HCT116 (cell line): Measurements from ENCODE around the gene RTL10. TPM values are rescaled to one million over a fixed set of nuclear protein-coding genes. Genes with fewer than 3 reads are reported as not detected.

ENCODE experiments used
- ATAC-seq: fragments of 200-7000 bp; cut with Tn5 transposase; 2 replicates; pipeline ENCODE4 v1.9.1; 2020; ENCODE audit warnings: mild to moderate bottlenecking, moderate library complexity
- BruUV-seq: library from RNA; stranded (reverse); fragments of 400-500 nt; replicated peaks from 2 replicates; lab custom pipeline; 2021; lab: Mats Ljungman, UMichigan
- CTCF ChIA-PET: fragments of 300-600 bp; sonication (Branson Sonifier 250); formaldehyde crosslinking; loops from one replicate; lab custom pipeline; 2021; ENCODE audit warnings: antibody characterized with exemption; lab: Charles Lee
- POLR2A ChIA-PET: fragments of 300-600, 350-600 bp; sonication (Branson Sonifier 250); formaldehyde crosslinking; loops from one replicate; lab custom pipeline; 2021; ENCODE audit warnings: antibody characterized with exemption; lab: Charles Lee
- RAD21 ChIA-PET, 2 experiments: fragments of 300-600 bp; sonication (Branson Sonifier 250); formaldehyde crosslinking; loops; one replicate each; lab custom pipeline; 2023; ENCODE audit warnings: low total read pairs in 2 of 2; ENCODE audit not compliant: uncharacterized antibody in 2 of 2, unreplicated experiment in 2 of 2, low non-redundant PET in 1 of 2; lab: Charles Lee
- DNase-seq: peaks from one replicate; pipeline ENCODE4 v3.0.0-alpha.2; 2010; ENCODE audit warnings: low read depth, low spot score
- H2AFZ ChIP-seq: fragments of 200-600 bp; shearing (Covaris generic), sonication (generic); 2 replicates; pipeline ENCODE4 v1.6.1; 2017; ENCODE audit warnings: low read depth, mixed run types, mixed read lengths, antibody characterized with exemption, low read length; ENCODE audit not compliant: poor library complexity, severe bottlenecking
- H3K27ac ChIP-seq: 2 replicates; pipeline ENCODE4 v1.5.1; 2012; ENCODE audit warnings: low read depth, low read length
- H3K27me3 ChIP-seq: fragments of 200-600 bp; sonication (generic); 2 replicates; pipeline ENCODE4 v1.6.1; 2016; ENCODE audit warnings: mixed run types, low read length, mixed read lengths; ENCODE audit not compliant: insufficient read depth
- H3K36me3 ChIP-seq, 2 experiments: fragments of 200-500 bp in 1 of 2; fragments of 200-600 bp in 1 of 2; sonication (Bioruptor generic) in 1 of 2; sonication (generic) in 1 of 2; 2 replicates each; pipeline versions ENCODE4 v1.5.1 to v1.6.1; 2014 to 2016; ENCODE audit warnings: low read length in 2 of 2, inconsistent platforms in 1 of 2, mixed read lengths in 1 of 2, mixed run types in 1 of 2; ENCODE audit not compliant: insufficient read depth in 2 of 2, control insufficient read depth in 1 of 2
- H3K4me1 ChIP-seq, 2 experiments: fragments of 200-600 bp in 1 of 2; sonication (generic) in 1 of 2; 2 replicates each; pipeline versions ENCODE4 v1.5.1 to v1.6.1; 2012 to 2017; ENCODE audit warnings: low read length in 2 of 2, inconsistent platforms in 1 of 2, mild to moderate bottlenecking in 1 of 2, mixed read lengths in 1 of 2, mixed run types in 1 of 2, moderate library complexity in 1 of 2; ENCODE audit not compliant: insufficient read depth in 2 of 2, control insufficient read depth in 1 of 2
- H3K4me2 ChIP-seq: fragments of 200-600 bp; sonication (generic); 2 replicates; pipeline ENCODE4 v1.6.1; 2017; ENCODE audit warnings: mixed run types, low read length, mixed read lengths
- H3K4me3 ChIP-seq, 2 experiments: fragments of 200-600 bp in 1 of 2; sonication (generic) in 1 of 2; replicated peaks in 1 of 2; 2 replicates each; pipeline ENCODE4 v1.5.1; 2011 to 2016; ENCODE audit warnings: low read length in 2 of 2, control low read depth in 1 of 2, low read depth in 1 of 2, mild to moderate bottlenecking in 1 of 2, mixed read lengths in 1 of 2, mixed run types in 1 of 2
- H3K79me2 ChIP-seq: fragments of 200-600 bp; sonication (generic); 2 replicates; pipeline ENCODE4 v1.6.1; 2017; ENCODE audit warnings: mild to moderate bottlenecking, mixed run types, low read length, moderate library complexity, mixed read lengths; ENCODE audit not compliant: insufficient read depth
- H3K9ac ChIP-seq: fragments of 200-600 bp; sonication (generic); 2 replicates; pipeline ENCODE4 v1.6.1; 2016; ENCODE audit warnings: low read length, mixed read lengths
- H3K9me2 ChIP-seq: fragments of 200-600 bp; sonication (generic), shearing (Covaris generic); 2 replicates; pipeline ENCODE4 v1.6.1; 2017; ENCODE audit warnings: mixed run types, mild to moderate bottlenecking, moderate library complexity; ENCODE audit not compliant: insufficient read depth
- H3K9me3 ChIP-seq, 2 experiments: fragments of 200-500 bp in 1 of 2; fragments of 200-600 bp in 1 of 2; sonication (Bioruptor generic) in 1 of 2; sonication (generic) in 1 of 2; 2 replicates each; pipeline ENCODE4 v1.6.1; 2014 to 2017; ENCODE audit warnings: low read length in 2 of 2, mixed read lengths in 2 of 2, inconsistent platforms in 1 of 2, low read depth in 1 of 2, mild to moderate bottlenecking in 1 of 2, mixed run types in 1 of 2, moderate library complexity in 1 of 2; ENCODE audit not compliant: control insufficient read depth in 1 of 2, insufficient read depth in 1 of 2
- H4K20me1 ChIP-seq: fragments of 200-600 bp; sonication (generic), shearing (Covaris generic); 2 replicates; pipeline ENCODE4 v1.6.1; 2017; ENCODE audit warnings: mixed run types, mild to moderate bottlenecking, moderate library complexity; ENCODE audit not compliant: insufficient read depth
- CBX3 ChIP-seq: IDR thresholded peaks from 2 replicates; pipeline ENCODE4 v1.6.1; 2012; ENCODE audit warnings: low read depth
- CEBPB ChIP-seq: IDR thresholded peaks from 2 replicates; pipeline ENCODE4 v1.6.1; 2012; ENCODE audit warnings: low read depth
- EGR1 ChIP-seq: IDR thresholded peaks from 2 replicates; pipeline ENCODE4 v1.6.1; 2012; ENCODE audit warnings: low read depth
- ELF1 ChIP-seq: IDR thresholded peaks from 2 replicates; pipeline ENCODE4 v1.6.1; 2012; ENCODE audit warnings: low read depth, borderline replicate concordance
- EZH2 ChIP-seq: fragments of 200-600 bp; sonication (generic); IDR thresholded peaks from 2 replicates; pipeline ENCODE4 v1.6.1; 2017; ENCODE audit warnings: antibody characterized with exemption, mixed run types
- EZH2phosphoT487 ChIP-seq: fragments of 200-600 bp; IDR thresholded peaks from 2 replicates; pipeline ENCODE4 v1.6.1; 2018; ENCODE audit warnings: antibody characterized with exemption, borderline replicate concordance
- FOSL1 ChIP-seq: IDR thresholded peaks from 2 replicates; pipeline ENCODE4 v1.6.1; 2012; ENCODE audit warnings: low read depth
- MAX ChIP-seq: IDR thresholded peaks from 2 replicates; pipeline ENCODE4 v1.6.1; 2012
- RAD21 ChIP-seq: IDR thresholded peaks from 2 replicates; pipeline ENCODE4 v1.6.1; 2012; ENCODE audit warnings: low read depth, mild to moderate bottlenecking
- SIN3A ChIP-seq: IDR thresholded peaks from 2 replicates; pipeline ENCODE4 v1.6.1; 2012; ENCODE audit warnings: low read depth
- SP1 ChIP-seq: IDR thresholded peaks from 2 replicates; pipeline ENCODE4 v1.6.1; 2012; ENCODE audit warnings: low read depth
- SRF ChIP-seq: IDR thresholded peaks from 2 replicates; pipeline ENCODE4 v1.6.1; 2012; ENCODE audit warnings: low read depth
- TCF7L2 ChIP-seq: IDR thresholded peaks from 2 replicates; pipeline ENCODE4 v1.7.0; 2011; ENCODE audit warnings: borderline replicate concordance, inconsistent platforms; ENCODE audit not compliant: insufficient read depth, insufficient read length; ENCODE audit errors: extremely low read depth
- YY1 ChIP-seq: IDR thresholded peaks from 2 replicates; pipeline ENCODE4 v1.6.1; 2011; ENCODE audit warnings: low read length, low read depth, moderate library complexity, mild to moderate bottlenecking; ENCODE audit not compliant: insufficient replicate concordance; ENCODE audit errors: extremely low read depth
- ZFX ChIP-seq: fragments of 450-650 bp; IDR thresholded peaks from 2 replicates; pipeline ENCODE4 v1.6.1; 2017
- ZNF274 ChIP-seq: fragments of 200-500 bp; sonication (Bioruptor generic); IDR thresholded peaks from 2 replicates; pipeline ENCODE4 v1.6.1; 2014; ENCODE audit warnings: mild to moderate bottlenecking, low read depth, low read length, inconsistent platforms
- intact Hi-C: fragments of 100-400 bp; cut with micrococcal nuclease; formaldehyde crosslinking; loops from 2 replicates; pipeline ENCODE4 v1.10.0; 2022
- total RNA-seq: library from RNA; stranded (reverse); gene quantifications from one replicate; pipeline ENCODE4 v1.2.1, GENCODE V29; 2021; ENCODE audit not compliant: unreplicated experiment
- TF ChIP-seq, protein P1 (sequence below): IDR thresholded peaks from 2 replicates; pipeline ENCODE4 v1.6.1; 2012
- TF ChIP-seq, protein P2 (sequence below), 3 experiments: fragments of 200-600 bp in 1 of 3; sonication (generic) in 1 of 3; IDR thresholded peaks in 2 of 3; conservative IDR thresholded peaks in 1 of 3; 2 replicates each; pipeline ENCODE4 v1.5.1; 2012 to 2017; ENCODE audit warnings: low read depth in 2 of 3, low read length in 2 of 3, antibody characterized with exemption in 1 of 3, borderline replicate concordance in 1 of 3, control low read depth in 1 of 3, mild to moderate bottlenecking in 1 of 3, mixed read lengths in 1 of 3, mixed run types in 1 of 3, moderate library complexity in 1 of 3; ENCODE audit not compliant: insufficient read depth in 1 of 3
- TF ChIP-seq, protein P3 (sequence below): IDR thresholded peaks from 2 replicates; pipeline ENCODE4 v1.6.1; 2011; ENCODE audit warnings: mild to moderate bottlenecking, low read length, moderate library complexity; ENCODE audit not compliant: insufficient replicate concordance; ENCODE audit errors: extremely low read depth
- TF ChIP-seq, protein P4 (sequence below): IDR thresholded peaks from 2 replicates; pipeline ENCODE4 v1.6.1; 2012; ENCODE audit warnings: low read depth

Gene RTL10
- total RNA-seq, 1 experiment from 2014 or later, result 24.6 TPM

DNA sequence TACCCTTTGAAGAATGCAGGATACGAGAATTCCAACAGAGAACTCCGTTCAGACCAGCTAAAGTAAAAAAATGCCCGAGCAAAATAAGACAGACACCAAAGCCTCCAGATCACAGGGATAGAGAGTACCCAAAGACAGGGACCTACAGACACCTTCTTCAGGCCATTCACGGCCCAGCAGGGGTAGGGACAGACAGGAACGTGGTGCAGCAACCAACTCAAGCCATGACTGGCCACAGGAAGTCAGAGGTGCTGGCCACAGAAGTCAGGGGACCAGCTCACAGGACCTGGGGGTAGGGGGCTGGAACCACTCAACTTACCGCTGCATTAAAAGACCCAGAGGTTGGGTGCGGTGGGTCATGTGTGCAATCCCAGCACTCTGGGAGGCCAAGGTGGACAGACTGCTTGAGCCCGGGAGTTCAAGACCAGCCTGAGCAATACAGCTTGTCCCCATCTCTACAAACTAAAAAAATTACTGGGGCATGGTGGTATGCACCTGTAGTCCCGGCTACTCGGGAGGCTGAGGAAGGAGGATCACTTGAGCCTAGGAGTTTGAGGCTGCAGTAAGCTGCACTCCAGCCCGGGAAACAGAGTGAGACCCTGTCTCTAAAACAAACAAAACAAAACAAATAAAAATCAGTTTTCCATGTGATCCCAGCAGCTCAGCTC, 47.0 kb upstream of the RTL10 start:
- no peaks in the 10 kb centered on the region for H3K79me2 ChIP-seq
- no peak overlapping the region for H3K4me2 ChIP-seq
- BruUV-seq, result no TSS peak
- no peak overlapping the region for H3K9ac ChIP-seq
- no peak overlapping the region for H2AFZ ChIP-seq
- no peaks in the 10 kb centered on the region for H3K36me3 ChIP-seq
- TF ChIP-seq EGR1 (no peak), SRF (no peak), YY1 (no peak), EZH2 (no peak), SIN3A (no peak), RAD21 (no peak), TCF7L2 (no peak), ZFX (no peak), CBX3 (no peak), ZNF274 (no peak), SP1 (no peak), MAX (no peak), FOSL1 (no peak), CEBPB (no peak), EZH2phosphoT487 (no peak), ELF1 (no peak)
- TF ChIP-seq, protein P1, sequence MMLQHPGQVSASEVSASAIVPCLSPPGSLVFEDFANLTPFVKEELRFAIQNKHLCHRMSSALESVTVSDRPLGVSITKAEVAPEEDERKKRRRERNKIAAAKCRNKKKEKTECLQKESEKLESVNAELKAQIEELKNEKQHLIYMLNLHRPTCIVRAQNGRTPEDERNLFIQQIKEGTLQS, result no peak
- TF ChIP-seq, protein P2, sequence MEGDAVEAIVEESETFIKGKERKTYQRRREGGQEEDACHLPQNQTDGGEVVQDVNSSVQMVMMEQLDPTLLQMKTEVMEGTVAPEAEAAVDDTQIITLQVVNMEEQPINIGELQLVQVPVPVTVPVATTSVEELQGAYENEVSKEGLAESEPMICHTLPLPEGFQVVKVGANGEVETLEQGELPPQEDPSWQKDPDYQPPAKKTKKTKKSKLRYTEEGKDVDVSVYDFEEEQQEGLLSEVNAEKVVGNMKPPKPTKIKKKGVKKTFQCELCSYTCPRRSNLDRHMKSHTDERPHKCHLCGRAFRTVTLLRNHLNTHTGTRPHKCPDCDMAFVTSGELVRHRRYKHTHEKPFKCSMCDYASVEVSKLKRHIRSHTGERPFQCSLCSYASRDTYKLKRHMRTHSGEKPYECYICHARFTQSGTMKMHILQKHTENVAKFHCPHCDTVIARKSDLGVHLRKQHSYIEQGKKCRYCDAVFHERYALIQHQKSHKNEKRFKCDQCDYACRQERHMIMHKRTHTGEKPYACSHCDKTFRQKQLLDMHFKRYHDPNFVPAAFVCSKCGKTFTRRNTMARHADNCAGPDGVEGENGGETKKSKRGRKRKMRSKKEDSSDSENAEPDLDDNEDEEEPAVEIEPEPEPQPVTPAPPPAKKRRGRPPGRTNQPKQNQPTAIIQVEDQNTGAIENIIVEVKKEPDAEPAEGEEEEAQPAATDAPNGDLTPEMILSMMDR (IDR thresholded peaks at IDR 0.05 in 2 of 3, conservative IDR thresholded peaks at IDR 0.05 in 1 of 3; ENCODE audit: borderline replicate concordance in 1 of 3, insufficient read depth in 1 of 3, low read depth in 2 of 3, low read length in 2 of 3), result no peak
- TF ChIP-seq, protein P3, sequence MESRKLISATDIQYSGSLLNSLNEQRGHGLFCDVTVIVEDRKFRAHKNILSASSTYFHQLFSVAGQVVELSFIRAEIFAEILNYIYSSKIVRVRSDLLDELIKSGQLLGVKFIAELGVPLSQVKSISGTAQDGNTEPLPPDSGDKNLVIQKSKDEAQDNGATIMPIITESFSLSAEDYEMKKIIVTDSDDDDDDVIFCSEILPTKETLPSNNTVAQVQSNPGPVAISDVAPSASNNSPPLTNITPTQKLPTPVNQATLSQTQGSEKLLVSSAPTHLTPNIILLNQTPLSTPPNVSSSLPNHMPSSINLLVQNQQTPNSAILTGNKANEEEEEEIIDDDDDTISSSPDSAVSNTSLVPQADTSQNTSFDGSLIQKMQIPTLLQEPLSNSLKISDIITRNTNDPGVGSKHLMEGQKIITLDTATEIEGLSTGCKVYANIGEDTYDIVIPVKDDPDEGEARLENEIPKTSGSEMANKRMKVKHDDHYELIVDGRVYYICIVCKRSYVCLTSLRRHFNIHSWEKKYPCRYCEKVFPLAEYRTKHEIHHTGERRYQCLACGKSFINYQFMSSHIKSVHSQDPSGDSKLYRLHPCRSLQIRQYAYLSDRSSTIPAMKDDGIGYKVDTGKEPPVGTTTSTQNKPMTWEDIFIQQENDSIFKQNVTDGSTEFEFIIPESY, result no peak
- TF ChIP-seq, protein P4, sequence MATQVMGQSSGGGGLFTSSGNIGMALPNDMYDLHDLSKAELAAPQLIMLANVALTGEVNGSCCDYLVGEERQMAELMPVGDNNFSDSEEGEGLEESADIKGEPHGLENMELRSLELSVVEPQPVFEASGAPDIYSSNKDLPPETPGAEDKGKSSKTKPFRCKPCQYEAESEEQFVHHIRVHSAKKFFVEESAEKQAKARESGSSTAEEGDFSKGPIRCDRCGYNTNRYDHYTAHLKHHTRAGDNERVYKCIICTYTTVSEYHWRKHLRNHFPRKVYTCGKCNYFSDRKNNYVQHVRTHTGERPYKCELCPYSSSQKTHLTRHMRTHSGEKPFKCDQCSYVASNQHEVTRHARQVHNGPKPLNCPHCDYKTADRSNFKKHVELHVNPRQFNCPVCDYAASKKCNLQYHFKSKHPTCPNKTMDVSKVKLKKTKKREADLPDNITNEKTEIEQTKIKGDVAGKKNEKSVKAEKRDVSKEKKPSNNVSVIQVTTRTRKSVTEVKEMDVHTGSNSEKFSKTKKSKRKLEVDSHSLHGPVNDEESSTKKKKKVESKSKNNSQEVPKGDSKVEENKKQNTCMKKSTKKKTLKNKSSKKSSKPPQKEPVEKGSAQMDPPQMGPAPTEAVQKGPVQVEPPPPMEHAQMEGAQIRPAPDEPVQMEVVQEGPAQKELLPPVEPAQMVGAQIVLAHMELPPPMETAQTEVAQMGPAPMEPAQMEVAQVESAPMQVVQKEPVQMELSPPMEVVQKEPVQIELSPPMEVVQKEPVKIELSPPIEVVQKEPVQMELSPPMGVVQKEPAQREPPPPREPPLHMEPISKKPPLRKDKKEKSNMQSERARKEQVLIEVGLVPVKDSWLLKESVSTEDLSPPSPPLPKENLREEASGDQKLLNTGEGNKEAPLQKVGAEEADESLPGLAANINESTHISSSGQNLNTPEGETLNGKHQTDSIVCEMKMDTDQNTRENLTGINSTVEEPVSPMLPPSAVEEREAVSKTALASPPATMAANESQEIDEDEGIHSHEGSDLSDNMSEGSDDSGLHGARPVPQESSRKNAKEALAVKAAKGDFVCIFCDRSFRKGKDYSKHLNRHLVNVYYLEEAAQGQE, result no peak
- DNase-seq (no peak), ATAC-seq (no peak)
- no peak overlapping the region for H3K27ac ChIP-seq
- CTCF ChIA-PET, result interaction anchor here (1.5 kb wide), 1 partner anchor 171 kb away, joined by 6 read pairs; no protein-coding TSS in a partner anchor
- no peaks in the 10 kb centered on the region for H4K20me1 ChIP-seq
- POLR2A ChIA-PET, result no interaction called here
- peaks cover 0 to 7% of the 10 kb centered on the region in 2 experiments; a peak in 1 of 4 replicates for H3K4me1 ChIP-seq
- intact Hi-C loops, result no loop called here
- no peaks in the 10 kb centered on the region for H3K9me2 ChIP-seq
- RAD21 ChIA-PET, result no interaction called here
- no peaks in the 10 kb centered on the region for H3K27me3 ChIP-seq
- no peak overlapping the region for H3K4me3 ChIP-seq
- no peaks in the 10 kb centered on the region for H3K9me3 ChIP-seq
